CD4-positive, alpha-beta T cell treated with Interleukin-6 for 4 hours (primary cell): Measurements from ENCODE around the gene ARL14.
A peak's percentile ranks its signal among the peaks of the same experiment; 100 is the strongest.
"Not testable (repeated sequence)": the region's sequence is repeated elsewhere in the genome, so short reads cannot be mapped to it uniquely, and the experiment has no call there.

Experiments
- DNase-seq: peaks from one replicate; pipeline ENCODE4 v3.0.0-alpha.2; 2020; ENCODE audit warnings: mixed read lengths

The ARL14 gene

GRCh38 chr3:160678292-160678842 is 1.4 kb downstream of the ARL14 start:
- DNase-seq = no peak

GRCh38 chr3:160684368-160684740 is 7.4 kb downstream of the ARL14 start:
- DNase-seq = no peak

- DNase-seq = no peak
Measured at GRCh38 chr3:160685144-160685766, 8.3 kb downstream of the ARL14 start.

GRCh38 chr3:160686955-160687535 is 10.1 kb downstream of the ARL14 start:
- no peak for DNase-seq

GRCh38 chr3:160691151-160691550 is 14.2 kb downstream of the ARL14 start:
- no peak for DNase-seq

GRCh38 chr3:160691962-160692361 is 15.0 kb downstream of the ARL14 start:
- no peak for DNase-seq

GRCh38 chr3:160693191-160693590 is 16.2 kb downstream of the ARL14 start:
- no peak for DNase-seq

- no peak for DNase-seq
Measured at GRCh38 chr3:160694345-160694744, 17.4 kb downstream of the ARL14 start.

- no peak for DNase-seq
Measured at GRCh38 chr3:160695003-160695402, 18.0 kb downstream of the ARL14 start.

- no peak for DNase-seq
Measured at GRCh38 chr3:160695915-160696327, 19.0 kb downstream of the ARL14 start.

- DNase-seq = no peak
Measured at GRCh38 chr3:160697637-160698380, 20.8 kb downstream of the ARL14 start.

GRCh38 chr3:160698599-160699195 is 21.7 kb downstream of the ARL14 start:
- no peak for DNase-seq

- no peak for DNase-seq
Measured at GRCh38 chr3:160701490-160701889, 24.5 kb downstream of the ARL14 start.

- no peak for DNase-seq
Measured at GRCh38 chr3:160702290-160702689, 25.3 kb downstream of the ARL14 start.

GRCh38 chr3:160703974-160704373 is 27.0 kb downstream of the ARL14 start:
- DNase-seq = no peak

- peak; percentile 54 for DNase-seq
Measured at GRCh38 chr3:160707187-160707794, 30.3 kb downstream of the ARL14 start.

- DNase-seq = no peak
Measured at GRCh38 chr3:160709477-160710182, 32.7 kb downstream of the ARL14 start.

GRCh38 chr3:160713144-160713543 is 36.2 kb downstream of the ARL14 start:
- DNase-seq = not testable (repeated sequence)

- no peak for DNase-seq
Measured at GRCh38 chr3:160719710-160720109, 42.8 kb downstream of the ARL14 start.

GRCh38 chr3:160720123-160720746 is 43.3 kb downstream of the ARL14 start:
- no peak for DNase-seq

- DNase-seq = no peak
Measured at GRCh38 chr3:160722331-160722730, 45.4 kb downstream of the ARL14 start.

- no peak for DNase-seq
Measured at GRCh38 chr3:160725338-160725737, 48.4 kb downstream of the ARL14 start.
